HL-60 (cell line): ENCODE measurements around the gene NRXN3.

Source experiments
- CTCF ChIP-seq: IDR thresholded peaks from one replicate; pipeline ENCODE4 v1.5.1; 2011; ENCODE audit warnings: low read length, control low read depth, inconsistent platforms; ENCODE audit not compliant: insufficient read depth
- GABPA ChIP-seq: IDR thresholded peaks from 2 replicates; pipeline ENCODE4 v1.6.1; 2012; ENCODE audit warnings: low read depth
- POLR2AphosphoS5 ChIP-seq: IDR thresholded peaks from 2 replicates; pipeline ENCODE4 v1.6.1; 2012; ENCODE audit warnings: low read depth
- REST ChIP-seq: IDR thresholded peaks from 2 replicates; pipeline ENCODE4 v1.6.1; 2012; ENCODE audit warnings: low read depth; ENCODE audit not compliant: insufficient replicate concordance
- SPI1 ChIP-seq: IDR thresholded peaks from 2 replicates; pipeline ENCODE4 v1.6.1; 2012; ENCODE audit warnings: low read depth, mild to moderate bottlenecking, borderline replicate concordance

- TF ChIP-seq CTCF, result no peak
- TF ChIP-seq POLR2AphosphoS5, result no peak
- TF ChIP-seq SPI1, result no peak
- TF ChIP-seq GABPA, result no peak
- TF ChIP-seq REST, result no peak
These were observed 867.4 kb downstream of the NRXN3 start for GRCh38 chr14:79037593-79037992.
